SW480 (cell line): ENCODE measurements around the gene UFSP2.
"Not testable (repeated sequence)": the region's sequence is repeated elsewhere in the genome, so short reads cannot be mapped to it uniquely, and the experiment has no call there.

ENCODE experiments used
- DNase-seq: peaks from one replicate; pipeline ENCODE4 v3.0.0-alpha.2; 2016; ENCODE audit warnings: low spot score

Gene UFSP2

DNA sequence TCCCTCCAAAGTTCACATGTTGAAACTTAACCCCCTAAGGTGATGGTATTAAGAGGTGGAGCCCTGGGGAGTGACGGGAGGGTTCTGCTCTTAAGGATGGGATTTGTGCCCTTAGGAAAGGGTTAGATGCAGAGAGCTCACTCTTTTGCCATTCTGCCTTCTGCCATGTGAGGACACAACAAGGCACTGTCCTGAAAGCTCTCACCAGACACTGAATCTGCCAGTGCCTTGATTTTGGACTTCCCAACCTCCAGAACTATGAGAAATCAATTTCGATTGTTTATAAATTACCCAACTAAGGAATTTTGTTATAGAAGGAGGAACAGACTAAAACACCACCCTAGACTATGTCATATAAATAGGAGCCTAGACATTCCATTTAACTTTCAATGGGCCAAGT, 41.7 kb downstream of the UFSP2 start:
- DNase-seq = no peak

GRCh38 chr4:185383451-185383850, 42.3 kb downstream of the UFSP2 start:
- DNase-seq = no peak

DNA sequence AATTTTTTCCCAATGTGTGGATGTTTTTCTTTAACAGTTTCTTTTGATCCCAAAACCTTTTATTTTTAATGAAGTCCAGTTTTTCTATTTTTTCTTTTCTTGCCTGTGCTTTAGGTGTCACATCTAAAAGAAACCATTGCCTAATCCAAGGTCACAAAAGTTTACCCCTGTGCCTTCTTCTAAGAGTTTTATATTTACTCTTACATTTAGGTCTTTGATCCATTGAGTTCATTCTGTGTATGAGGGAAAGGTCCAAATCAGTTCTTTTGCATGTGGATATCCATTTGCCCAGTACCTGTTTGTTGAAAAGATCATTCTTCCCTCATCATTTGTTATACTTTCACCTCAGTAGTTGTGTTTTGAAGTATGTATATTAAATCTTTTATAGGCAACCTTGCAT, 43.0 kb downstream of the UFSP2 start:
- DNase-seq = no peak

- DNase-seq = no peak
Measured at GRCh38 chr4:185381288-185382196, 44.2 kb downstream of the UFSP2 start.

- peak; percentile 14 for DNase-seq
Measured at GRCh38 chr4:185380320-185380719, 45.4 kb downstream of the UFSP2 start.

DNA sequence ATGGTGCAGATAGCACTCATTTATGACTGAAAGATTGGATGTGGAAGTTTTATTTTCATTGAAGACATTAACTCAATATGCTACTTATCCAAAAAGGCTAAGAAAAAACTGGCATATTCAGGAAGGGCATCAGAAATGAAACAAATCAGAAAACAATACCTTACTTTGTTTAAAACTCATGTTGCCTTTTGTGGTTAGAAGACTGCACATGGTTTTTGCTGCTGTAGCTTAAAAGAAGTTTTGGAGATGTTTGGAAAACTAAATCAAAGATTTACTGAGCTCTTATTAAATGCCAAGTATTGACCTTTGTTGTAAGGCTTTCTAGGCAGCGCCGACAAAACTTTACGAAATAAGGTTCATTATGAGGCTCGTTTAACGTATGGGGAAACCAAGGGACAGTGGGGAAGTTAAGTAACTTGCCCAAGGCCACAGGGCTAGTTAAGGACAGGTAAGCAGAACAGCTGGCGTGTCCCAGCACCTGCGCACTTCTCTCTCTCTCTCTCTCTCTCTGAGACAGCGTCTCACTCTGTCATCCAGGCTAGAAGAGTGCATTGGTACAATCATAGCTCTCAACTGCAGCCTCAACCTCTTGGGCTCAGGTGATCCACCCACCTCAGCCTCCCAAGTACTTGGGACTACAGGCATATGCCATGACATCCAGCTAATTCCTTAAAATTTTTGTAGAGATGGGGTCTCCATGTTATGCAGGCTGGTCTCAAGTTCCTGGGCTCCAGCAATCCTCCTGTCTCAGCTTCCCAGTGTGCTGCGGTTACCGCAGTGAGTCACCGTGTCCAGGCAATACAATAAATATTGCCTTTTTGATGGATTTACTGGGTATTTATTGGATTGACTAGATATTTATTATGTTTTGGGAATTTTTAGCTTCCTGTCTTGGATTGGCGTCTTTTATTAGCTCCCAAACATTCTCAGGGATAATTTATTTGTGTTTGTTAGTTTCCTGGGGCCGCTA, 46.2 kb downstream of the UFSP2 start:
- peak; percentile 49 for DNase-seq

- DNase-seq = no peak
Measured at GRCh38 chr4:185378264-185378663, 47.5 kb downstream of the UFSP2 start.

DNA sequence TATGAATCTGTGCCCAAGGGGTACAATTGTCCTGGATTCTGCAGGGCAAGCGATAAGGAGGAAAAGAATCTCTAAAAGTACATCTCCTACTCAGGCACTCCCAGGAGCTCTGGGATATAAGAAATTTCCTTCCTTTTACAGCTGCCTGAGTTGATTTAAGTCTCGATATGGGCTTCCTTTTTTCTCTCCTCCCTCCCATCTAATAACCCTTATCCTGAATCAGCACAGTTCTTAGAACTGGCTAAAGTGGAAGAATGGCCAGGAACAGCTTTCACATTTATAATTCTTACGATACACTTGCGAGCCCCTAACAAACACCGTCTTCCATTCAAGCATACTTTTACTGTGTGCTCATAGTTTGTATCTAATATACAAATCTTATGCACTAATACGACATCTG, 51.2 kb downstream of the UFSP2 start:
- DNase-seq = no peak

GRCh38 chr4:185374027-185374426, 51.7 kb downstream of the UFSP2 start:
- DNase-seq = no peak

DNA sequence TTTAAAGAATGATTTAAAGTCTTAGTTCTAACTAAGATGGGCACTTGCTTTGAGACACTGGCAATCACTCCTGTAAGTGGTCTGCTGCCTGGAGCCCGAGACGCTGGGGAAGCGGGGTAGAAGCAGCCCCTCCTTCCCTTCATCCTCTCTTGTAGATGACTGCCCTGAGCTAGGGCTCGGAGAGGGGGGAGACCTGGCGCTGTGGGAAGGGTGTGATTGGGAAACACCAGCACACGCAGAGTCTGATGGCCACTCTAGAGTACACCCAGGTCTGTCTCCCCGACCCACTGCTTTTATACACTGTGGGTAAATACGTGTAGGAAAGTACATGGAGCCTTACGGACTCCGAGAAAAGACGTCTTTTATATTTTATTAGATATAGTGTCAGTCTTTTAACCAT, 54.1 kb downstream of the UFSP2 start:
- no peak for DNase-seq

GRCh38 chr4:185370268-185370949, 55.4 kb downstream of the UFSP2 start:
- no peak for DNase-seq

- no peak for DNase-seq
Measured at GRCh38 chr4:185369731-185370130, 56.0 kb downstream of the UFSP2 start.

DNA sequence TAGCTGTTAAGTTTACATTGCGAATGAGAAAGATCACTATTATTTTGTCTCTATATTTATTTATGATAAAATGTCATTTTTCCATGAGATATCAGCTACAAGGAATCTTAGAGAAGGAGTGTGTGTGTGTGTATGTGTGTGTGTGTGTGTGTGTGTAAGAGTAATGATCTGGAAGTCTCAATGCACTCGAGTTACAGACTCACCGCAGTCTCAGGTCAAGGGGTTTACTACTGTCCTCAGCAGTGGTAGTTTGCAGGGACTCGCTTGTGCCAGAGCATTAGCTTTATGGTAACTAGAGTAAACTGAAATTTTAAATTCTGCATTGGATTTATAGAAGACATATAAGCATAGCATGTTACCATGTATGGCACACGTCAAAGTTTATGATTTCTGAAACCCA, 60.9 kb downstream of the UFSP2 start:
- no peak for DNase-seq

DNA sequence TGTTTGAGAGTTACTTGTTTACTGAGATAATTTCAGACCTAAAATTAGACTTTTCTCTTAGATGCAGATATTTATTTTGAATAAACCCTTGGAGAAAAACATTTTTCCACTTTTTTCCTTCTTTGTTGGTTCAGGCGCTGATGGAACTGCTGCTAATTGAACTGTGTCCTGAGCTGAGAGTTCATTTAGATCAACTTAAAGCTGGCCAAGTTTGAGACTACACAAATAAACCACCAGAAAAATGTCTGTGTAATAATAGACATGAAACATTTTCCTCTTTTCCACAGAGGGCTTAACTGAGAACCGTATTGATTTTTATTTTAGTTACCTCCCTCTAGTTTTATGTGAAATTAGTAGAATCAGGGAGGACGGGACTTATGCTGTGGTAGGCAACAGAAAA, 62.5 kb downstream of the UFSP2 start:
- no peak for DNase-seq

DNA sequence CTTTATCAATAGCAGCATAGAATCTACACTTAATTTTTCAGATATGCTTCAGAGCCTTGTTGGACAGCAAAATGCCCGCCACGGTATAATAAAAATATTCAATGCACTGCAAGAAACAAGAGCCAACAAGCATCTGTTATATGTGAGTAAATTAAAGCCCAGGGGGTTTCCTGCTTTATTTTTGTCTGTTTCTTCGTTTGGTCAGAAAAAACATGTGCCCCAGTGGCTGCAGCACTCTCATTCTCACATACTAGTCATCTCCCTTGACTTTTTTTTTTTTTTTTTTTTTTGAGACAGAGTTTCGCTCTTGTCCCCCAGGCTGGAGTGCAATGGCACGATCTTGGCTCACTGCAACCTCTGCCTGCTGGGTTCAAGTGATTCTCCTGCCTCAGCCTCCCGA, 63.2 kb downstream of the UFSP2 start:
- DNase-seq = not testable (repeated sequence)

- no peak for DNase-seq
Measured at GRCh38 chr4:185361872-185362271, 63.9 kb downstream of the UFSP2 start.

DNA sequence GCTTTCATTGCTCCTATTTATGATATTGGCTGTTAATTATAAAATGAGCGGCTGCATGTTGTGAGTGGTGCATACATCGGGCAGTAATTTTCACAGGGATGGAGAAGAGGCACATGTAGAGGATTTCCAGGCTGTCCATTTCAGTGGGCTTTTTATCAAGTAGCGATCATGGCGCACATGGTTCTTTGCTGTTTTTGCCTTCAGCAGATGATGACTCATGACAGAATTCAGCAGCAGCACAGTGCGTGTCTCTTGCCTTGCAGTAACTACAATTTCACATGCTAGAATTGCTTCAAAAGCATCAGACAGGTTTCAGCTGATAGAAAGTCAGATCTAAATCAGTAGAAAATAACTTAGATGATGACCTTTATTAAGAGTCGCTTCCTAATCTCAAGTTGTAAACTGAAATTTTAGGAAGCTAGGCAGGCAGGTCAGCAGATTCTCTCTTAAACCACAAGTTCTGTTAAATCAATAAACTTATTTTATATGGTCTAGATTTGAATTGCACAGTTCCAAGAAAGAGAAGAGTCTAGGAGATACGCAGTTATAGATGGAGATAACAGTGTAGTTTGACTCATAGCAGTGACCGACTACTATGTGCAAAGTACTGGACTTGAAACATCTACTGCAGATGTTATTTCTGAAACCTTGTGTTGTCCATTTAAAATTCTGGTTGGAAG, 65.9 kb downstream of the UFSP2 start:
- DNase-seq = no peak

- no peak for DNase-seq
Measured at GRCh38 chr4:185358959-185359358, 66.8 kb downstream of the UFSP2 start.

DNA sequence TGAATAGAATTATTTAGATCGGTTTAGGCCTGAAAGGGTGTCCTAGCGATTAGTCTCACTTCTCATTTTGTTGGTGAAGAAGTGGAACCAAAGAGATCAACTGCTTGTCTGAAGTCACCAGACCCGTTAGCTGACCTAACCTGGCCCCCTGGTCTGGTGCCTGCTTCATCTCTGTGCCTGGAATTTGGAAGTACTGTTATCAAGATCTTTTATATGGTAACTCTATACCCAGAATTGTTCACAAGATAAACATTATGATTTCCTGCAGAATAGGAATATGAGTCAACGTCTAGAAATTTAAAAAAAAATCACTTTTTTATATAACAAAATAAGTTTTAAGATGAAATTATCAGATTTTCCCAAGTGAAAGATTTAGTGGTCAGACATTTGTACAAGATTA, 67.2 kb downstream of the UFSP2 start:
- DNase-seq = no peak

DNA sequence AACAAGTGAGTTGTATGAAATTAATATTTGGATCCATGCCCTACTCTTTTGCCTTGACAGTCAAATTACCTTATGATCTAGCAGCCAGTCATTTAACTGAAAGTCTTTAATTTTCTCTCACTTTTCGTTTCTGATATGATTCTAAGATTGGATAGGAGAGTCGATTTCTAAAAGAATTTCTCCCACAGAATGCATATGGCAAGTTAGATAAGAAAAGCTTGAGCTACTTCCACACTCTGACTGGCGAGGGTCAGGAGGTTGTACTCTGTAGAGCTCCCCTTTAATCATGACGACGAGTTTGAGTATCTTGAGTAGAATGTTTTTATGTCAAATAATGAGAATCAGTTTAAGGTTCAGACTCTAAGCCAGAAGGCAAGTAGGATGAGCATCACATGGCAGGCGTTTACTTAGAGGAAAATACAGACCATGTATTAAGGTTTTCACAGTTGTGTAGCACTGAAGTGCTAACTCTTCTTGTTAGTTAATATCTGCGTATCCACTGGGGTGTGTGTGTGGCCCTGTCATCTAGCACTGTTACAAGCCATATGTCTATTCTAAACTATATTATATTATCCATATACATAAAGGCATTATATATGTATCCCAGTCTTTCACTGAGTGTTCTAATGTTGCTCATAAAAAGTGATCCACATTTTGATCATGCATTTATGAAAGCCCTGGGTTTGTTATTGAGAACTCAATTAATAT, 67.9 kb downstream of the UFSP2 start:
- no peak for DNase-seq

- no peak for DNase-seq
Measured at GRCh38 chr4:185357211-185357610, 68.6 kb downstream of the UFSP2 start.
